GM12801 (cell line): ENCODE measurements around the gene SYNE1.

Experiments
- CTCF ChIP-seq: IDR thresholded peaks from one replicate; pipeline ENCODE4 v1.5.1; 2011; ENCODE audit warnings: control low read depth; ENCODE audit not compliant: insufficient read length; ENCODE audit errors: extremely low read depth

SYNE1 gene

GRCh38 chr6:152124429-152125074 is 512.6 kb downstream of the SYNE1 start:
- no peak for TF ChIP-seq CTCF

- no peak for TF ChIP-seq CTCF
Measured at GRCh38 chr6:152123076-152123475, 514.1 kb downstream of the SYNE1 start.

- TF ChIP-seq CTCF = no peak
Measured at GRCh38 chr6:152122434-152122833, 514.7 kb downstream of the SYNE1 start.

- no peak for TF ChIP-seq CTCF
Measured at GRCh38 chr6:152121910-152122309, 515.3 kb downstream of the SYNE1 start.

- TF ChIP-seq CTCF = no peak
Measured at GRCh38 chr6:152119831-152120230, 517.3 kb downstream of the SYNE1 start.

GRCh38 chr6:152118678-152119077 is 518.5 kb downstream of the SYNE1 start:
- TF ChIP-seq CTCF = no peak

- no peak for TF ChIP-seq CTCF
Measured at GRCh38 chr6:152118224-152118623, 518.9 kb downstream of the SYNE1 start.
